HEK293 (cell line): ENCODE results near the gene FMNL3.

Experiments
- CTCF ChIA-PET: fragments of 350-600 bp; formaldehyde crosslinking; extraction: SDS; loops from one replicate; lab custom pipeline; 2021; ENCODE audit warnings: antibody characterized with exemption; lab: Yijun Ruan, JAX
- POLR2A ChIA-PET: fragments of 300-600 bp; formaldehyde crosslinking; extraction: SDS; loops from one replicate; lab custom pipeline; 2020; ENCODE audit warnings: antibody characterized with exemption, inconsistent platforms; lab: Yijun Ruan, JAX
- H3K27ac ChIP-seq: fragments of 200-500 bp; sonication (Bioruptor generic); 2 replicates; pipeline ENCODE4 v1.5.1; 2014; ENCODE audit warnings: low read depth, low read length, control low read depth, inconsistent platforms; ENCODE audit errors: extremely low read depth
- H3K36me3 ChIP-seq, 2 experiments: fragments of 200-500 bp in 1 of 2; sonication (Bioruptor generic) in 1 of 2; 1 replicate in 1 of 2; 2 replicates in 1 of 2; pipeline ENCODE4 v1.5.1; 2014 to 2017; ENCODE audit warnings: inconsistent platforms in 2 of 2, low read length in 2 of 2; ENCODE audit not compliant: control insufficient read depth in 2 of 2, insufficient read depth in 1 of 2
- H3K4me1 ChIP-seq: fragments of 200-500 bp; sonication (Bioruptor generic); 2 replicates; pipeline ENCODE4 v1.5.1; 2014; ENCODE audit warnings: mild to moderate bottlenecking, low read length, inconsistent platforms; ENCODE audit not compliant: control insufficient read depth, insufficient read depth
- H3K4me3 ChIP-seq: 2 replicates; pipeline ENCODE4 v1.5.1; 2011; ENCODE audit warnings: low read depth, mild to moderate bottlenecking, control low read depth, low read length, moderate library complexity
- H3K9me3 ChIP-seq: fragments of 200-500 bp; sonication (Bioruptor generic); 2 replicates; pipeline ENCODE4 v1.5.1; 2014; ENCODE audit warnings: low read depth, low read length, inconsistent platforms; ENCODE audit not compliant: control insufficient read depth, insufficient read depth
- CTCF ChIP-seq: fragments of 450-650 bp; formaldehyde crosslinking; IDR thresholded peaks from 2 replicates; pipeline ENCODE4 v1.5.1; 2016; ENCODE audit warnings: missing biosample characterization, missing genetic modification characterization
- GLI2 ChIP-seq: fragments of 450-650 bp; formaldehyde crosslinking; IDR thresholded peaks from 2 replicates; pipeline ENCODE4; 2017; ENCODE audit warnings: missing biosample characterization, missing genetic modification characterization, low read depth, borderline replicate concordance
- INSM2 ChIP-seq: fragments of 450-650 bp; formaldehyde crosslinking; IDR thresholded peaks from 2 replicates; pipeline ENCODE4 v1.5.1; 2016; ENCODE audit warnings: missing biosample characterization, missing genetic modification characterization
- KLF1 ChIP-seq: fragments of 450-650 bp; formaldehyde crosslinking; IDR thresholded peaks from 2 replicates; pipeline ENCODE4 v1.5.1; 2016; ENCODE audit warnings: missing biosample characterization, missing genetic modification characterization
- MYNN ChIP-seq: fragments of 450-650 bp; formaldehyde crosslinking; IDR thresholded peaks from 2 replicates; pipeline ENCODE4 v1.5.1; 2016; ENCODE audit warnings: missing biosample characterization, missing genetic modification characterization, borderline replicate concordance
- PRDM6 ChIP-seq: fragments of 450-650 bp; formaldehyde crosslinking; IDR thresholded peaks from 2 replicates; pipeline ENCODE4 v1.5.1; 2017; ENCODE audit warnings: missing biosample characterization, missing genetic modification characterization
- REST ChIP-seq: fragments of 450-650 bp; formaldehyde crosslinking; IDR thresholded peaks from 2 replicates; pipeline ENCODE4 v1.5.1; 2016; ENCODE audit warnings: missing biosample characterization, missing genetic modification characterization
- YY2 ChIP-seq: fragments of 450-650 bp; formaldehyde crosslinking; IDR thresholded peaks from 2 replicates; pipeline ENCODE4 v1.5.1; 2016; ENCODE audit warnings: missing biosample characterization, missing genetic modification characterization
- ZBTB48 ChIP-seq: fragments of 450-650 bp; formaldehyde crosslinking; IDR thresholded peaks from 2 replicates; pipeline ENCODE4 v1.5.1; 2016; ENCODE audit warnings: missing biosample characterization, missing genetic modification characterization
- ZNF138 ChIP-seq: fragments of 450-650 bp; formaldehyde crosslinking; IDR thresholded peaks from 2 replicates; pipeline ENCODE4 v1.5.1; 2016; ENCODE audit warnings: missing biosample characterization, missing genetic modification characterization, borderline replicate concordance
- ZNF184 ChIP-seq: fragments of 450-650 bp; IDR thresholded peaks from 2 replicates; pipeline ENCODE4 v1.5.1; 2018; ENCODE audit warnings: missing biosample characterization, mild to moderate bottlenecking, missing genetic modification characterization
- ZNF26 ChIP-seq: fragments of 450-650 bp; formaldehyde crosslinking; IDR thresholded peaks from 2 replicates; pipeline ENCODE4 v1.5.1; 2016; ENCODE audit warnings: missing biosample characterization, missing genetic modification characterization
- ZNF548 ChIP-seq: fragments of 450-650 bp; formaldehyde crosslinking; IDR thresholded peaks from 2 replicates; pipeline ENCODE4 v1.5.1; 2016; ENCODE audit warnings: missing biosample characterization, missing genetic modification characterization
- ZNF549 ChIP-seq: fragments of 450-650 bp; IDR thresholded peaks from 2 replicates; pipeline ENCODE4 v1.5.1; 2018; ENCODE audit warnings: missing biosample characterization, missing genetic modification characterization, mild to moderate bottlenecking, inconsistent platforms, moderate library complexity
- ZNF677 ChIP-seq: fragments of 450-650 bp; IDR thresholded peaks from 2 replicates; pipeline ENCODE4 v1.5.0; 2018; ENCODE audit warnings: missing biosample characterization, mild to moderate bottlenecking, missing genetic modification characterization, moderate library complexity
- ZNF776 ChIP-seq: fragments of 450-650 bp; formaldehyde crosslinking; IDR thresholded peaks from 2 replicates; pipeline ENCODE4 v1.5.0; 2017; ENCODE audit warnings: missing biosample characterization, missing genetic modification characterization, borderline replicate concordance
- ZNF777 ChIP-seq: fragments of 450-650 bp; formaldehyde crosslinking; IDR thresholded peaks from 2 replicates; pipeline ENCODE4 v1.5.1; 2017; ENCODE audit warnings: missing biosample characterization, missing genetic modification characterization, borderline replicate concordance
- ZSCAN16 ChIP-seq: fragments of 450-650 bp; formaldehyde crosslinking; IDR thresholded peaks from 2 replicates; pipeline ENCODE4 v1.5.1; 2016; ENCODE audit warnings: missing biosample characterization, missing genetic modification characterization
- TF ChIP-seq, protein P1 (sequence below): fragments of 450-650 bp; formaldehyde crosslinking; IDR thresholded peaks from 2 replicates; pipeline ENCODE4 v1.5.1; 2016; ENCODE audit warnings: missing biosample characterization, missing genetic modification characterization
- TF ChIP-seq, protein P2 (sequence below): fragments of 450-650 bp; formaldehyde crosslinking; IDR thresholded peaks from 2 replicates; pipeline ENCODE4; 2016; ENCODE audit warnings: missing biosample characterization, missing genetic modification characterization
- TF ChIP-seq, protein P3 (sequence below): sonication (generic); formaldehyde crosslinking; IDR thresholded peaks from 2 replicates; pipeline ENCODE4 v1.8.1; 2022; ENCODE audit warnings: mild to moderate bottlenecking, moderate library complexity, missing genetic modification reagents

Gene FMNL3

DNA sequence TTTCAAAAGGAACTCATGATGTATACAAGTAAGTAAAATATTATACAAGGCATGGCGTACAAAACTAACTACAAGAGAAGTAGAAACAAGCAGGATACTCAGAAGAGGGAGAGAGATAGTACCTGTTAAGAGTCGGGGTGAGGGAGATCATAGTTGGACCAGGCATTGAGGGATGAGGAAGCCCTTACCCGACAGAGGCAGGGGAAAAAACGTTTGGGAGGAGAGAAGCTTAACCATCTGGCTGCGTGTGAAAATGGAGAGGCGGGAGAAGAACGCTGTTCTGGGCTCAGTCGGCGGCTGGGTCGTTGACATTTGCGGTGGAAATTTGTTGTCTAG, 575 bp upstream of the FMNL3 start (continued):
- TF ChIP-seq, protein P1, sequence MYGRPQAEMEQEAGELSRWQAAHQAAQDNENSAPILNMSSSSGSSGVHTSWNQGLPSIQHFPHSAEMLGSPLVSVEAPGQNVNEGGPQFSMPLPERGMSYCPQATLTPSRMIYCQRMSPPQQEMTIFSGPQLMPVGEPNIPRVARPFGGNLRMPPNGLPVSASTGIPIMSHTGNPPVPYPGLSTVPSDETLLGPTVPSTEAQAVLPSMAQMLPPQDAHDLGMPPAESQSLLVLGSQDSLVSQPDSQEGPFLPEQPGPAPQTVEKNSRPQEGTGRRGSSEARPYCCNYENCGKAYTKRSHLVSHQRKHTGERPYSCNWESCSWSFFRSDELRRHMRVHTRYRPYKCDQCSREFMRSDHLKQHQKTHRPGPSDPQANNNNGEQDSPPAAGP = 0 out of 2 replicates have a peak, but pooled peaks have one; percentile 15
- TF ChIP-seq ZSCAN16 (tag by site-specific recombination) (no peak), YY2 (no peak), KLF1 (tag by site-specific recombination) (no peak; the same call in 1 of the 2 replicates), PRDM6 (tag by site-specific recombination) (no peak), GLI2 (tag by site-specific recombination) (no peak), ZNF776 (tag by site-specific recombination) (no peak), ZNF138 (no peak), ZNF184 (no peak)
- TF ChIP-seq, all 188 proteins: peak for 8

- Histone ChIP-seq H3K4me1 (peaks cover 5% of the 10 kb centered on the region), H3K36me3 (no peaks in the 10 kb centered on the region), H3K4me3 (peak overlapping the region; percentile 65), H3K9me3 (no peaks in the 10 kb centered on the region), H3K27ac (peak overlapping the region; percentile 89; the same call in 1 of the 2 replicates)
- CTCF ChIA-PET = interaction anchor here (0.7 to 4.0 kb wide), 8 partner anchors 11 to 70 kb away, joined by 3 to 30 read pairs (median 4); partner anchors contain the start of gene TMBIM6
- POLR2A ChIA-PET = interaction anchor here (0.6 to 2.0 kb wide), 3 partner anchors 43 to 180 kb away, joined by 3 to 5 read pairs (median 4); no protein-coding TSS in a partner anchor
- TF ChIP-seq, protein P2, sequence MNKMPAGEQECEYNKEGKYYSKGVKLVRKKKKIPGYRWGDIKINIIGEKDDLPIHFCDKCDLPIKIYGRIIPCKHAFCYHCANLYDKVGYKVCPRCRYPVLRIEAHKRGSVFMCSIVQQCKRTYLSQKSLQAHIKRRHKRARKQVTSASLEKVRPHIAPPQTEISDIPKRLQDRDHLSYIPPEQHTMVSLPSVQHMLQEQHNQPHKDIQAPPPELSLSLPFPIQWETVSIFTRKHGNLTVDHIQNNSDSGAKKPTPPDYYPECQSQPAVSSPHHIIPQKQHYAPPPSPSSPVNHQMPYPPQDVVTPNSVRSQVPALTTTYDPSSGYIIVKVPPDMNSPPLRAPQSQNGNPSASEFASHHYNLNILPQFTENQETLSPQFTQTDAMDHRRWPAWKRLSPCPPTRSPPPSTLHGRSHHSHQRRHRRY (tag by site-specific recombination) = no peak
- no peak; the same call in none of the 2 replicates for TF ChIP-seq ZBTB48 (tag by site-specific recombination)
- TF ChIP-seq CTCF (tag by site-specific recombination) = no peak
- no peak for TF ChIP-seq ZNF548
- TF ChIP-seq MYNN (tag by site-specific recombination) = no peak
- TF ChIP-seq ZNF677 (tag by site-specific recombination) = no peak
- peak; percentile 13; the same call in 1 of the 2 replicates for TF ChIP-seq ZNF777 (tag by site-specific recombination)
- no peak for TF ChIP-seq REST (tag by site-specific recombination)
- TF ChIP-seq INSM2 (tag by site-specific recombination) = no peak
- TF ChIP-seq ZNF549 = no peak
- no peak for TF ChIP-seq ZNF26 (tag by site-specific recombination)
- TF ChIP-seq, protein P3, sequence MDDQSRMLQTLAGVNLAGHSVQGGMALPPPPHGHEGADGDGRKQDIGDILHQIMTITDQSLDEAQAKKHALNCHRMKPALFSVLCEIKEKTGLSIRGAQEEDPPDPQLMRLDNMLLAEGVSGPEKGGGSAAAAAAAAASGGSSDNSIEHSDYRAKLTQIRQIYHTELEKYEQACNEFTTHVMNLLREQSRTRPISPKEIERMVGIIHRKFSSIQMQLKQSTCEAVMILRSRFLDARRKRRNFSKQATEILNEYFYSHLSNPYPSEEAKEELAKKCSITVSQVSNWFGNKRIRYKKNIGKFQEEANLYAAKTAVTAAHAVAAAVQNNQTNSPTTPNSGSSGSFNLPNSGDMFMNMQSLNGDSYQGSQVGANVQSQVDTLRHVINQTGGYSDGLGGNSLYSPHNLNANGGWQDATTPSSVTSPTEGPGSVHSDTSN (CRISPR knock-in tag) = no peak
These were observed 666 bp downstream of the FMNL3 start for GRCh38 chr12:49706351-49707127.
